Muscle layer of duodenum (tissue), 2 donors: ENCODE data around the gene KCNJ11.

Source experiments
- H3K27ac ChIP-seq: one replicate; pipeline ENCODE4 v1.7.0; 2013; ENCODE audit warnings: mild to moderate bottlenecking, low read length
- H3K27me3 ChIP-seq: one replicate; pipeline ENCODE4 v1.7.0; 2013; ENCODE audit warnings: low read depth, mild to moderate bottlenecking, control low read depth, low read length
- H3K36me3 ChIP-seq, 2 donors: one replicate each; pipeline ENCODE4 v1.7.0; 2013; ENCODE audit warnings: low read length in 2 of 2, control low read depth in 1 of 2, mild to moderate bottlenecking in 1 of 2; ENCODE audit not compliant: insufficient read depth in 2 of 2, control insufficient read depth in 1 of 2
- H3K4me1 ChIP-seq, 2 donors: one replicate each; pipeline ENCODE4 v1.7.0; 2013; ENCODE audit warnings: low read length in 2 of 2, mild to moderate bottlenecking in 2 of 2, control low read depth in 1 of 2, moderate library complexity in 1 of 2; ENCODE audit not compliant: insufficient read depth in 2 of 2, control insufficient read depth in 1 of 2
- H3K4me3 ChIP-seq, 2 donors: one replicate each; pipeline ENCODE4 v1.7.0; 2013; ENCODE audit warnings: low read length in 2 of 2, low read depth in 1 of 2, mild to moderate bottlenecking in 1 of 2
- H3K9me3 ChIP-seq, 2 donors: one replicate each; pipeline ENCODE4 v1.7.0; 2013; ENCODE audit warnings: low read length in 2 of 2, control low read depth in 1 of 2, mild to moderate bottlenecking in 1 of 2; ENCODE audit not compliant: control insufficient read depth in 1 of 2
- donor health status: healthy.

The KCNJ11 gene

GRCh38 chr11:17418444-17419081 lies 30.1 kb upstream of the KCNJ11 start:
- Histone ChIP-seq H3K27me3 (no peaks in the 10 kb centered on the region), H3K4me3 (no peak overlapping the region), H3K27ac (no peak overlapping the region), H3K4me1 (no peaks in the 10 kb centered on the region), H3K36me3 (no peaks in the 10 kb centered on the region), H3K9me3 (no peaks in the 10 kb centered on the region)

GRCh38 chr11:17416492-17416891 lies 28.0 kb upstream of the KCNJ11 start:
- Histone ChIP-seq H3K4me1 (no peaks in the 10 kb centered on the region), H3K4me3 (no peak overlapping the region), H3K36me3 (no peaks in the 10 kb centered on the region), H3K27ac (no peak overlapping the region), H3K9me3 (no peaks in the 10 kb centered on the region), H3K27me3 (no peaks in the 10 kb centered on the region)

GRCh38 chr11:17415523-17416104 lies 27.2 kb upstream of the KCNJ11 start:
- Histone ChIP-seq H3K4me1 (no peaks in the 10 kb centered on the region), H3K36me3 (no peaks in the 10 kb centered on the region), H3K4me3 (no peak overlapping the region), H3K27ac (no peak overlapping the region), H3K9me3 (no peaks in the 10 kb centered on the region), H3K27me3 (no peaks in the 10 kb centered on the region)

GRCh38 chr11:17414992-17415391 lies 26.5 kb upstream of the KCNJ11 start:
- Histone ChIP-seq H3K4me3 (no peak overlapping the region), H3K36me3 (no peaks in the 10 kb centered on the region), H3K4me1 (no peaks in the 10 kb centered on the region), H3K9me3 (no peaks in the 10 kb centered on the region), H3K27ac (no peak overlapping the region), H3K27me3 (no peaks in the 10 kb centered on the region)

GRCh38 chr11:17414317-17414737 lies 25.9 kb upstream of the KCNJ11 start:
- no peaks in the 10 kb centered on the region for H3K4me1 ChIP-seq
- no peaks in the 10 kb centered on the region for H3K27me3 ChIP-seq
- no peaks in the 10 kb centered on the region for H3K36me3 ChIP-seq
- no peak overlapping the region for H3K4me3 ChIP-seq
- no peaks in the 10 kb centered on the region for H3K9me3 ChIP-seq
- H3K27ac ChIP-seq = no peak overlapping the region

- Histone ChIP-seq H3K36me3 (no peaks in the 10 kb centered on the region), H3K27me3 (no peaks in the 10 kb centered on the region), H3K27ac (no peak overlapping the region), H3K4me3 (no peak overlapping the region), H3K9me3 (no peaks in the 10 kb centered on the region), H3K4me1 (no peaks in the 10 kb centered on the region)
Observed at GRCh38 chr11:17413414-17414316, 25.2 kb upstream of the KCNJ11 start.

GRCh38 chr11:17412488-17413180 lies 24.2 kb upstream of the KCNJ11 start:
- no peak overlapping the region for H3K4me3 ChIP-seq
- no peak overlapping the region for H3K27ac ChIP-seq
- no peaks in the 10 kb centered on the region for H3K9me3 ChIP-seq
- no peaks in the 10 kb centered on the region for H3K36me3 ChIP-seq
- no peaks in the 10 kb centered on the region for H3K27me3 ChIP-seq
- H3K4me1 ChIP-seq = no peaks in the 10 kb centered on the region

GRCh38 chr11:17411418-17411817 lies 23.0 kb upstream of the KCNJ11 start:
- H3K4me1 ChIP-seq = no peaks in the 10 kb centered on the region
- no peaks in the 10 kb centered on the region for H3K36me3 ChIP-seq
- no peak overlapping the region for H3K4me3 ChIP-seq
- H3K27ac ChIP-seq = no peak overlapping the region
- H3K9me3 ChIP-seq = no peaks in the 10 kb centered on the region
- no peaks in the 10 kb centered on the region for H3K27me3 ChIP-seq

- H3K9me3 ChIP-seq = no peaks in the 10 kb centered on the region
- H3K27ac ChIP-seq = no peak overlapping the region
- H3K4me3 ChIP-seq = no peak overlapping the region
- H3K36me3 ChIP-seq = no peaks in the 10 kb centered on the region
- no peaks in the 10 kb centered on the region for H3K4me1 ChIP-seq
- no peaks in the 10 kb centered on the region for H3K27me3 ChIP-seq
Observed at GRCh38 chr11:17410606-17411379, 22.3 kb upstream of the KCNJ11 start.

GRCh38 chr11:17408641-17409040 lies 20.2 kb upstream of the KCNJ11 start:
- Histone ChIP-seq H3K27ac (no peak overlapping the region), H3K4me1 (no peaks in the 10 kb centered on the region), H3K36me3 (no peaks in the 10 kb centered on the region)

More at GRCh38 chr11:17408641-17409040, 20.2 kb upstream of the KCNJ11 start:
- H3K9me3 ChIP-seq = no peaks in the 10 kb centered on the region
- no peak overlapping the region for H3K4me3 ChIP-seq
- H3K27me3 ChIP-seq = no peaks in the 10 kb centered on the region
